H1 (cell line): Measurements from ENCODE around the gene ITGB4. TPM values are rescaled to one million over a fixed set of nuclear protein-coding genes. Genes with fewer than 3 reads are reported as not detected.

Experiments used
- CTCF ChIA-PET: fragments of 300-600 bp; sonication (Branson Sonifier 250); formaldehyde crosslinking; loops from one replicate; lab custom pipeline; 2021; ENCODE audit not compliant: partially characterized antibody; lab: Charles Lee
- POLR2A ChIA-PET: fragments of 300-600 bp; sonication (Branson Sonifier 250); formaldehyde crosslinking; loops from one replicate; lab custom pipeline; 2021; ENCODE audit warnings: inconsistent platforms; ENCODE audit not compliant: partially characterized antibody; lab: Charles Lee
- DNase-seq, 2 experiments: peaks; one replicate each; pipeline versions ENCODE4 v3.0.0 to v3.0.0-alpha.2; 2010 to 2022; ENCODE audit warnings: low spot score in 2 of 2, low read depth in 1 of 2, mixed read lengths in 1 of 2
- FAIRE-seq: peaks from 2 replicates; lab custom pipeline; 2011; peaks lifted over from hg19 to GRCh38; lab: Jason Lieb, UNC
- H2AFZ ChIP-seq: 2 replicates; pipeline ENCODE4 v1.8.1; 2012; ENCODE audit warnings: low read length, inconsistent platforms
- H2AK5ac ChIP-seq: 2 replicates; pipeline ENCODE4 v1.6.1; 2013; ENCODE audit warnings: low read depth, low read length
- H2BK120ac ChIP-seq: replicated peaks from 2 replicates; pipeline ENCODE3; 2013; ENCODE audit warnings: low read depth, low read length, inconsistent platforms
- H2BK12ac ChIP-seq: 2 replicates; pipeline ENCODE4 v1.6.1; 2013; ENCODE audit warnings: low read depth, low read length
- H2BK15ac ChIP-seq: 2 replicates; pipeline ENCODE4 v1.6.1; 2013; ENCODE audit warnings: low read length
- H2BK20ac ChIP-seq: 2 replicates; pipeline ENCODE4 v1.6.1; 2013; ENCODE audit warnings: low read length
- H2BK5ac ChIP-seq: 2 replicates; pipeline ENCODE4 v1.6.1; 2013; ENCODE audit warnings: low read depth, low read length
- H3K14ac ChIP-seq: 2 replicates; pipeline ENCODE4 v1.6.1; 2013; ENCODE audit warnings: inconsistent platforms; ENCODE audit not compliant: insufficient read length
- H3K18ac ChIP-seq: 2 replicates; pipeline ENCODE4 v1.6.1; 2013; ENCODE audit warnings: low read length; ENCODE audit errors: extremely low read depth
- H3K23ac ChIP-seq: 2 replicates; pipeline ENCODE4 v1.6.1; 2013; ENCODE audit warnings: inconsistent platforms; ENCODE audit not compliant: insufficient read length
- H3K23me2 ChIP-seq: 2 replicates; pipeline ENCODE4 v1.6.1; 2013; ENCODE audit warnings: low read depth, low read length
- H3K27ac ChIP-seq: 2 replicates; pipeline ENCODE4 v1.6.1; 2011; ENCODE audit warnings: low read depth, low read length, inconsistent platforms
- H3K27me3 ChIP-seq, 4 experiments: replicated peaks in 1 of 4; 1 replicate in 1 of 4; 2 replicates in 3 of 4; pipeline versions ENCODE4 v1.6.1 to v1.8.1; 2011 to 2013; ENCODE audit warnings: low read length in 3 of 4, mild to moderate bottlenecking in 3 of 4, inconsistent platforms in 2 of 4, mixed read lengths in 2 of 4, moderate library complexity in 1 of 4; ENCODE audit not compliant: control insufficient read depth in 3 of 4, insufficient read depth in 3 of 4; ENCODE audit errors: extremely low read depth in 1 of 4
- H3K36me3 ChIP-seq, 4 experiments: 2 replicates each; pipeline versions ENCODE4 v1.6.1 to v1.8.1; 2011 to 2013; ENCODE audit warnings: mild to moderate bottlenecking in 4 of 4, low read length in 3 of 4, moderate library complexity in 2 of 4, control low read depth in 1 of 4, inconsistent platforms in 1 of 4; ENCODE audit not compliant: insufficient read depth in 4 of 4, control insufficient read depth in 2 of 4
- H3K4ac ChIP-seq: replicated peaks from 2 replicates; pipeline ENCODE3; 2013; ENCODE audit warnings: low read length, low read depth, mixed read lengths, inconsistent platforms; ENCODE audit not compliant: insufficient read length
- H3K4me1 ChIP-seq, 4 experiments: replicated peaks in 1 of 4; 1 replicate in 1 of 4; 2 replicates in 3 of 4; pipeline versions ENCODE4 v1.6.1 to v1.8.1; 2011 to 2013; ENCODE audit warnings: low read length in 3 of 4, inconsistent platforms in 2 of 4, mixed read lengths in 1 of 4; ENCODE audit not compliant: insufficient read depth in 4 of 4, control insufficient read depth in 3 of 4
- H3K4me2 ChIP-seq, 2 experiments: 2 replicates each; pipeline versions ENCODE4 v1.6.1 to v1.8.1; 2011 to 2013; ENCODE audit warnings: low read depth in 2 of 2, low read length in 2 of 2, control low read depth in 1 of 2, inconsistent platforms in 1 of 2, mild to moderate bottlenecking in 1 of 2; ENCODE audit not compliant: insufficient read depth in 1 of 2
- H3K4me3 ChIP-seq, 4 experiments: fragments of 200-600, 300-600 bp in 1 of 4; sonication (generic), shearing (Covaris generic), sonication (Bioruptor Twin) in 1 of 4; 2 replicates each; pipeline versions ENCODE4 v1.5.1 to v1.8.1; 2011 to 2016; ENCODE audit warnings: low read length in 4 of 4, low read depth in 3 of 4, control low read depth in 2 of 4, inconsistent platforms in 2 of 4, mild to moderate bottlenecking in 2 of 4, mixed read lengths in 1 of 4, moderate library complexity in 1 of 4; ENCODE audit not compliant: insufficient read depth in 2 of 4; ENCODE audit errors: extremely low read depth in 1 of 4
- H3K56ac ChIP-seq: replicated peaks from 2 replicates; pipeline ENCODE3; 2013; ENCODE audit warnings: low read depth, mild to moderate bottlenecking, mixed read lengths, low read length, inconsistent platforms; ENCODE audit not compliant: insufficient read length
- H3K79me1 ChIP-seq: 2 replicates; pipeline ENCODE4 v1.6.1; 2013; ENCODE audit warnings: low read depth, low read length, control low read depth
- H3K79me2 ChIP-seq, 2 experiments: 2 replicates each; pipeline versions ENCODE4 v1.6.1 to v1.8.1; 2012 to 2013; ENCODE audit warnings: low read length in 2 of 2, mild to moderate bottlenecking in 2 of 2, inconsistent platforms in 1 of 2; ENCODE audit not compliant: insufficient read depth in 2 of 2, control insufficient read depth in 1 of 2
- H3K9ac ChIP-seq, 4 experiments: replicated peaks in 1 of 4; 1 replicate in 1 of 4; 2 replicates in 3 of 4; pipeline versions ENCODE4 v1.6.1 to v1.8.1; 2011 to 2013; ENCODE audit warnings: low read depth in 3 of 4, low read length in 3 of 4, control low read depth in 2 of 4, mild to moderate bottlenecking in 2 of 4, moderate library complexity in 2 of 4, inconsistent platforms in 1 of 4; ENCODE audit errors: extremely low read depth in 1 of 4
- H3K9me3 ChIP-seq, 2 experiments: 2 replicates each; pipeline versions ENCODE4 v1.6.1 to v1.8.1; 2012 to 2013; ENCODE audit warnings: mild to moderate bottlenecking in 2 of 2, moderate library complexity in 2 of 2, control low read depth in 1 of 2, inconsistent platforms in 1 of 2, low read depth in 1 of 2, low read length in 1 of 2, mixed read lengths in 1 of 2; ENCODE audit not compliant: insufficient read depth in 2 of 2
- H4K20me1 ChIP-seq, 2 experiments: replicated peaks in 1 of 2; 2 replicates each; pipeline versions ENCODE3 to v1.8.1; 2011 to 2013; ENCODE audit warnings: inconsistent platforms in 2 of 2, low read length in 2 of 2, mild to moderate bottlenecking in 1 of 2; ENCODE audit not compliant: insufficient read depth in 2 of 2, control insufficient read depth in 1 of 2
- H4K5ac ChIP-seq: 2 replicates; pipeline ENCODE4 v1.6.1; 2013; ENCODE audit warnings: low read length, low read depth, mixed read lengths, inconsistent platforms; ENCODE audit not compliant: insufficient read length
- H4K8ac ChIP-seq: 2 replicates; pipeline ENCODE4 v1.8.0; 2013; ENCODE audit warnings: mild to moderate bottlenecking, moderate library complexity, low read length, inconsistent platforms; ENCODE audit not compliant: insufficient read depth; ENCODE audit errors: extremely low read depth
- H4K91ac ChIP-seq: replicated peaks from 2 replicates; pipeline ENCODE3; 2013; ENCODE audit warnings: low read length, mixed read lengths, inconsistent platforms; ENCODE audit not compliant: insufficient read length
- WGBS, 2 experiments: shearing (Covaris generic) in 1 of 2; methylation state at CpG; one replicate each; pipeline versions ENCODE4 v1.1.6 to v1.1.7; 2013 to 2015; ENCODE audit warnings: low lambda C conversion rate in 2 of 2, mixed read lengths in 2 of 2, inconsistent platforms in 1 of 2, low coverage in 1 of 2, missing lambda C conversion rate in 1 of 2; ENCODE audit not compliant: insufficient replicate concordance in 2 of 2, insufficient coverage in 1 of 2, insufficient read length in 1 of 2; ENCODE audit errors: extremely low coverage in 1 of 2, missing lambda C conversion rate in 1 of 2; 5-methylcytosine and 5-hydroxymethylcytosine counted together
- polyA plus RNA-seq, 7 experiments: library from polyadenylated mRNA; depleted of rRNA in 3 of 7; stranded (reverse) in 5 of 7; unstranded in 2 of 7; fragments of >200 nt in 5 of 7; fragments of 200-250 nt in 2 of 7; gene quantifications; 1 replicate in 5 of 7; 2 replicates in 1 of 7; 4 replicates in 1 of 7; pipeline versions ENCODE4 v1.2.1 to v1.2.3, GENCODE V29; 2011 to 2013; ENCODE audit warnings: missing spikeins in 2 of 7, mixed read lengths in 2 of 7
- total RNA-seq: library from RNA; stranded (reverse); fragmentation: NEBNext Ultra II Directional; extraction: Animal tissue kit (Norgen Biotek cat#: 25700); gene quantifications from 2 replicates; pipeline ENCODE4 v1.2.1, GENCODE V29; 2021

ITGB4 gene
- total and polyA plus RNA-seq, 2 of the 8 experiments (the other 6 are each of a cell fraction or from before 2014, with no cell fraction given) = 5.2 to 5.6 TPM

DNA sequence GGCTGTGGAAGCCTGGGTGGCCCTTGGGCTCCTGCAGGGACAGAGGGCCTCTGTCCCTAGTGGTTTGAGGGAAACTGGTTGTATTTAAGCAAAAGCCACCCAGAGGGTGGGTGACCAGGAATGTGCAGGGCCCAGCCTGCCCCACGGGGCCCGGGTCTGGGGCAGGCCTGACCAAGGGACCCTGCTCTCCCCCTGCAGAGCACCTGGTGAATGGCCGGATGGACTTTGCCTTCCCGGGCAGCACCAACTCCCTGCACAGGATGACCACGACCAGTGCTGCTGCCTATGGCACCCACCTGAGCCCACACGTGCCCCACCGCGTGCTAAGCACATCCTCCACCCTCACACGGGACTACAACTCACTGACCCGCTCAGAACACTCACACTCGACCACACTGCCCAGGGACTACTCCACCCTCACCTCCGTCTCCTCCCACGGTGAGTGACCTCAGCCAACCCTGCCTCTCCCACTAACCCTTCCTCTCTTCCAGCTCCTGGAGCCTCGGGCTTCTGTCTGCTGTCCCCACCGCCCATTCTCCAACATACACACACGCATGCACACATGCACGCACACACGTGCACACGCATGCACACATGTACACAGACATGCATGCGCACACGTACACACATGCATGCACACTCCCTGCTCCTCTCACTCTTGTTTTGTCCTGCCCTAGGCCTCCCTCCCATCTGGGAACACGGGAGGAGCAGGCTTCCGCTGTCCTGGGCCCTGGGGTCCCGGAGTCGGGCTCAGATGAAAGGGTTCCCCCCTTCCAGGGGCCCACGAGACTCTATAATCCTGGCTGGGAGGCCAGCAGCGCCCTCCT, 33.3 kb downstream of the ITGB4 start:
- no peaks in the 10 kb centered on the region; the same call in 1 of the 2 replicates for H3K23me2 ChIP-seq
- peaks cover 0 to 4% of the 10 kb centered on the region in 2 experiments for H4K20me1 ChIP-seq
- H3K4me2 ChIP-seq = 0 out of 4 replicates have a peak overlapping the region, but pooled peaks of 1 of the 2 experiments have one; percentile 73
- H3K14ac ChIP-seq = no peak overlapping the region
- peak overlapping the region; percentile 100 for H2BK15ac ChIP-seq
- no peak overlapping the region for H3K4me3 ChIP-seq
- peaks cover 0 to 7% (median 3%) of the 10 kb centered on the region in 4 experiments; a peak in 4 of 7 replicates for H3K4me1 ChIP-seq
- H3K4ac ChIP-seq = no peak overlapping the region
- H2BK20ac ChIP-seq = no peak overlapping the region; the same call in 1 of the 2 replicates
- no peak overlapping the region for H2AK5ac ChIP-seq
- DNase-seq (peak in 1 of 2 experiments; percentile 46), FAIRE-seq (no peak)
- no peaks in the 10 kb centered on the region for H3K79me2 ChIP-seq
- no peak overlapping the region for H4K5ac ChIP-seq
- H3K9me3 ChIP-seq = no peaks in the 10 kb centered on the region
- H3K27ac ChIP-seq = no peak overlapping the region
- no peak overlapping the region; the same call in 1 of the 2 replicates for H2BK5ac ChIP-seq
- CTCF ChIA-PET = interaction anchor here (0.8 to 19.5 kb wide), 17 partner anchors 7 to 517 kb away, joined by 3 to 359 read pairs (median 8); partner anchors contain the start of genes GALK1, RECQL5, SMIM5 and UNK
- peak overlapping the region; percentile 10 for H2BK120ac ChIP-seq
- 86% methylated on average over 27 of the region's 27 CpGs; no CpG with 5 or more reads in 1 of the 2 experiments for WGBS, 2 experiments
- peak overlapping the region; percentile 71; the same call in 1 of the 2 replicates for H4K8ac ChIP-seq
- H3K9ac ChIP-seq = no peak overlapping the region
- no peak overlapping the region for H3K23ac ChIP-seq
- no peak overlapping the region; the same call in 1 of the 2 replicates for H3K18ac ChIP-seq
- peaks cover 0 to 2% (median 0%) of the 10 kb centered on the region in 4 experiments; a peak in 2 of 7 replicates for H3K27me3 ChIP-seq
- POLR2A ChIA-PET = interaction anchor here (1.9 to 15.1 kb wide), 4 partner anchors 9 to 34 kb away, joined by 6 to 425 read pairs (median 13); partner anchors contain the start of genes GALK1 and ITGB4
- H3K79me1 ChIP-seq = no peaks in the 10 kb centered on the region
- H4K91ac ChIP-seq = peak overlapping the region; percentile 81
- no peaks in the 10 kb centered on the region for H3K36me3 ChIP-seq
- peak overlapping the region; percentile 30; the same call in 1 of the 2 replicates for H2BK12ac ChIP-seq
- no peak overlapping the region for H3K56ac ChIP-seq
- no peak overlapping the region for H2AFZ ChIP-seq
